Endothelial cell of umbilical vein (primary cell): ENCODE measurements around the gene SCAANT1.

Experiments
- CTCF ChIP-seq, 2 donors: IDR thresholded peaks; 1 replicate in 1 of 2; 2 replicates in 1 of 2; pipeline ENCODE4 v1.5.1; 2011; ENCODE audit warnings: low read length in 2 of 2, mild to moderate bottlenecking in 2 of 2, moderate library complexity in 2 of 2, control low read depth in 1 of 2, inconsistent platforms in 1 of 2, low read depth in 1 of 2; ENCODE audit not compliant: insufficient read depth in 1 of 2; ENCODE audit errors: extremely low read depth in 1 of 2
- EZH2 ChIP-seq: IDR thresholded peaks from 2 replicates; pipeline ENCODE4 v1.6.1; 2012; ENCODE audit warnings: borderline replicate concordance, low read depth, mild to moderate bottlenecking, moderate library complexity, low read length, inconsistent platforms; ENCODE audit not compliant: severe bottlenecking
- FOS ChIP-seq: IDR thresholded peaks from 2 replicates; pipeline ENCODE4 v1.6.1; 2011; ENCODE audit warnings: mild to moderate bottlenecking, low read length, moderate library complexity, borderline replicate concordance; ENCODE audit not compliant: insufficient read depth
- GATA2 ChIP-seq: IDR thresholded peaks from 2 replicates; pipeline ENCODE4 v1.7.0; 2011; ENCODE audit warnings: low read depth, mild to moderate bottlenecking, moderate library complexity, mixed read lengths, low read length; ENCODE audit not compliant: insufficient read length, insufficient read depth
- JUN ChIP-seq: IDR thresholded peaks from 2 replicates; pipeline ENCODE4 v1.6.1; 2011; ENCODE audit warnings: borderline replicate concordance, low read depth; ENCODE audit not compliant: insufficient read length, insufficient read depth
- MAX ChIP-seq: IDR thresholded peaks from 2 replicates; pipeline ENCODE4 v1.6.1; 2011; ENCODE audit not compliant: insufficient read depth, insufficient read length
- MYC ChIP-seq: IDR thresholded peaks from one replicate; pipeline ENCODE4 v1.6.1; 2011; ENCODE audit warnings: mild to moderate bottlenecking, low read depth, low read length
- POLR2A ChIP-seq: IDR thresholded peaks from 2 replicates; pipeline ENCODE4 v1.6.1; 2012; ENCODE audit warnings: low read depth, mild to moderate bottlenecking, control low read depth, low read length
- POLR2AphosphoS5 ChIP-seq: IDR thresholded peaks from 2 replicates; pipeline ENCODE4 v1.6.1; 2012; ENCODE audit warnings: low read depth, mild to moderate bottlenecking, control low read depth, low read length, moderate library complexity; ENCODE audit not compliant: insufficient read depth

GRCh38 chr3:63955036-63955650, 43.0 kb upstream of the SCAANT1 start:
- TF ChIP-seq EZH2 (no peak), CTCF (IDR thresholded peaks at IDR 0.05; ENCODE audit: extremely low read depth in 1 of 2, insufficient read depth in 1 of 2, low read depth in 1 of 2, low read length in 2 of 2) (no peak), MYC (no peak), POLR2A (no peak), MAX (no peak), FOS (no peak), JUN (no peak), POLR2AphosphoS5 (no peak), GATA2 (no peak)
